ENCODE results near the gene NAA60.

The NAA60 gene

GRCh38 chr16:3484318-3485096, 41.0 kb downstream of the NAA60 start:
- TF ChIP-seq ZNF777 (tag by site-specific recombination; IDR thresholded peaks at IDR 0.05; ENCODE audit: borderline replicate concordance) (no peak), PATZ1 (tag by site-specific recombination; IDR thresholded peaks at IDR 0.05) (no peak), ZNF701 (tag by site-specific recombination; IDR thresholded peaks at IDR 0.05) (no peak), ZNF571 (tag by site-specific recombination; IDR thresholded peaks at IDR 0.05) (no peak), ZNF510 (tag by site-specific recombination; IDR thresholded peaks at IDR 0.05; ENCODE audit: insufficient replicate concordance) (no peak), GLI4 (tag by site-specific recombination; IDR thresholded peaks at IDR 0.05) (no peak), GLIS2 (tag by site-specific recombination; IDR thresholded peaks at IDR 0.05) (no peak), YY1 (tag by site-specific recombination; IDR thresholded peaks at IDR 0.05) (no peak), ZNF629 (tag by site-specific recombination; IDR thresholded peaks at IDR 0.05) (no peak)
- ChIA-PET CTCF (no interaction called here), POLR2A (no interaction called here)
- H3K36me3 ChIP-seq (ENCODE audit: control insufficient read depth in 2 of 2, insufficient read depth in 1 of 2, low read length in 2 of 2) = peaks cover 0 to 76% of the 10 kb centered on the region in 2 experiments; a peak in 2 of 3 replicates
- no peak overlapping the region for H3K4me3 ChIP-seq (ENCODE audit: low read depth, low read length)
- H3K9me3 ChIP-seq (ENCODE audit: control insufficient read depth, insufficient read depth, low read depth, low read length) = no peaks in the 10 kb centered on the region
- H3K4me1 ChIP-seq (ENCODE audit: control insufficient read depth, insufficient read depth, low read length) = no peaks in the 10 kb centered on the region
- H3K27ac ChIP-seq (ENCODE audit: extremely low read depth, low read depth, low read length) = no peak overlapping the region

- ChIA-PET CTCF (no interaction called here), POLR2A (no interaction called here)
- H3K36me3 ChIP-seq (ENCODE audit: control insufficient read depth in 2 of 2, insufficient read depth in 1 of 2, low read length in 2 of 2) = peaks cover 0 to 71% of the 10 kb centered on the region in 2 experiments; a peak in 2 of 3 replicates
- H3K4me3 ChIP-seq (ENCODE audit: low read depth, low read length) = no peak overlapping the region
- H3K9me3 ChIP-seq (ENCODE audit: control insufficient read depth, insufficient read depth, low read depth, low read length) = no peaks in the 10 kb centered on the region
- no peak overlapping the region for H3K27ac ChIP-seq (ENCODE audit: extremely low read depth, low read depth, low read length)
- H3K4me1 ChIP-seq (ENCODE audit: control insufficient read depth, insufficient read depth, low read length) = no peaks in the 10 kb centered on the region
- TF ChIP-seq ZNF140 (tag by site-specific recombination; IDR thresholded peaks at IDR 0.05) = no peak
- TF ChIP-seq ZNF707 (tag by site-specific recombination; IDR thresholded peaks at IDR 0.05) = no peak
- no peak for TF ChIP-seq ATF2 (tag by site-specific recombination; IDR thresholded peaks at IDR 0.05; ENCODE audit: low read depth)
- no peak for TF ChIP-seq MZF1 (tag by site-specific recombination; IDR thresholded peaks at IDR 0.05; ENCODE audit: borderline replicate concordance)
- TF ChIP-seq ZNF544 (tag by site-specific recombination; IDR thresholded peaks at IDR 0.05) = no peak
- no peak for TF ChIP-seq GLIS1 (tag by site-specific recombination; IDR thresholded peaks at IDR 0.05)
- no peak for TF ChIP-seq ZNF146 (tag by site-specific recombination; IDR thresholded peaks at IDR 0.05)
- no peak for TF ChIP-seq PRDM1 (tag by site-specific recombination; IDR thresholded peaks at IDR 0.05)
- no peak for TF ChIP-seq ZNF114 (tag by site-specific recombination; IDR thresholded peaks at IDR 0.05)
- no peak for TF ChIP-seq ZNF274 (IDR thresholded peaks at IDR 0.05; ENCODE audit: low read length)
- no peak for TF ChIP-seq ZNF274 (tag by site-specific recombination; IDR thresholded peaks at IDR 0.05; ENCODE audit: borderline replicate concordance)
- TF ChIP-seq ZNF266 (tag by site-specific recombination; IDR thresholded peaks at IDR 0.05; ENCODE audit: low read depth) = no peak
- TF ChIP-seq ZNF610 (tag by site-specific recombination; IDR thresholded peaks at IDR 0.05; ENCODE audit: borderline replicate concordance) = no peak
- TF ChIP-seq PBX3 (CRISPR knock-in tag; IDR thresholded peaks at IDR 0.05) = no peak
Measured at GRCh38 chr16:3485097-3485745, 41.7 kb downstream of the NAA60 start.

Measured in HEK293 (cell line).